ENCODE data around the gene RTN4. TPM values are rescaled to one million over a fixed set of nuclear protein-coding genes. Genes with fewer than 3 reads are reported as not detected.

RTN4 gene
- polyA plus RNA-seq, 1 donor (not counting 4 experiments of a cell fraction or from before 2014, with no cell fraction given) = 406 TPM

DNA sequence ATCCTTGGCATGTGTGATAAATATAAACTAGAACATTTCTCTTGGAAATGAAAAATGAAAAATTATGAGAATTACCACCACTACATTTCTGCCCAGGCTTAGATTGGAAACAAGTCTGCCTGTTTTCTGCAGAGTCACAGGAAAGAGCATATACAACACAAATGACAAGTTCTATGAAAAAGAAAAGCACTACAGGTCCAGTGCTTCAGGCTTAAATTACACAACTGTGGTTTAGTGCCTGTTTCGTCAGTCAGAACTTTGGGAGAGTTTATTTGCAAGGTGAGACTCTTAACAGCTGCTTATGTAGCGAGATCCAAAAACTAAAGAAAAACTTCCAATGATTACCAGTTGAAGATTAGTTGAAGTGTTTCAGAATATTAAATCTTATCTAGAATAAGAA is 68.9 kb downstream of the RTN4 start:
- FAIRE-seq (no peak), DNase-seq (ENCODE audit: low read depth, low spot score) (no peak)
- Histone ChIP-seq H3K4me3 (ENCODE audit: control insufficient read depth in 2 of 3, extremely low read depth in 1 of 3, insufficient read depth in 2 of 3, low read depth in 1 of 3, low read length in 3 of 3) (no peak overlapping the region), H3K9me1 (ENCODE audit: control insufficient read depth, extremely low read depth, insufficient read depth, low read length) (peaks cover 5% of the 10 kb centered on the region), H4K20me1 (ENCODE audit: control insufficient read depth, extremely low read depth, insufficient read depth, low read length) (peaks cover 18% of the 10 kb centered on the region), H3K27me3 (ENCODE audit: control insufficient read depth, extremely low read depth, insufficient read depth, low read length) (no peaks in the 10 kb centered on the region), H3K9ac (ENCODE audit: control insufficient read depth, extremely low read depth, insufficient read depth, low read length) (no peak overlapping the region), H3K36me3 (ENCODE audit: control insufficient read depth in 2 of 2, extremely low read depth in 1 of 2, insufficient read depth in 2 of 2, low read length in 2 of 2) (peaks cover 9 to 13% of the 10 kb centered on the region in 2 experiments), H3K9me3 (ENCODE audit: control insufficient read depth, low read depth, low read length) (no peaks in the 10 kb centered on the region), H3K4me1 (ENCODE audit: control insufficient read depth, extremely low read depth, insufficient read depth, low read length) (peaks cover 57% of the 10 kb centered on the region), H3K27ac (ENCODE audit: control insufficient read depth, insufficient read depth, low read length) (no peak overlapping the region), H3K4me2 (ENCODE audit: control insufficient read depth, extremely low read depth, insufficient read depth, low read depth, low read length) (no peak overlapping the region), H3K79me2 (ENCODE audit: control insufficient read depth, insufficient read depth, low read length) (peaks cover 76% of the 10 kb centered on the region), H2AFZ (ENCODE audit: control insufficient read depth, low read length) (no peak overlapping the region)
- dilution Hi-C loops (cut with MboI; ENCODE audit: extremely low pct_ligation_motif_present, low sequenced_read_pairs) = no loop called here
- no peak for TF ChIP-seq EZH2 (IDR thresholded peaks at IDR 0.05; ENCODE audit: low read length)

DNA sequence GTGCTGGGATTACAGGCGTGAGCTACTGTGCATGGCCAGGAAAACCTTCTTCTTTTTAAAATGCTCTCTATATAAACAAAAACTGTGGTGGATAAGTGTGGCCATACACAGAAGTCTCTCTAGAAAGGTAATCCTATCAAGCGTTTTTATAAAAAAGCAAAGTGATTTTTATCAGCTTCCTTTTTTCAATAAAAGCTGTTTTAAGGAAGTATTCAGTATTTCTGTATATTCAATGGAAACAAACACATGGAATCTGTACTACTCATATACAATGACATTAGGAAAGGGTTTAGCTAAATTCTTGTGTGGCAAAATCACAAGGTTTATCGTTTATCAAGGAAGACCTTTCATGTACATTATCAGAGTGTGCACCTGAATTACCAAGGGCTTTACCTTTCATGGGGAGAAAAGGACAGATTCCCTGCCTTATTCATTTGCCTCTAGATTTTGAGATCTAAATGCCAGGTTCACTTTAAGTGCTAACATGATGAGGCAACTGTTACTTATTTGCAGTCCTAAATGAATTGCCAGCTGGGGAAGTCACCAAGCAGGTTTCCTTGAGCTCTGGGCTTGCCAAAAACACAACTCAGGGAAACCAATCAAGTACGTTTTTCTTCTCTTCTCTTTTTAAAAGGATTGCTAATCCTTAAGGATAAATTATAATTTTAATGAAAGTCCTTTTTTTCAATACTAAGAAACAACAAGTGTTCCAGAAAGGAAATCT is 70.8 kb downstream of the RTN4 start:
- DNase-seq (ENCODE audit: low read depth, low spot score) = no peak
- no peak overlapping the region for H3K9ac ChIP-seq (ENCODE audit: control insufficient read depth, extremely low read depth, insufficient read depth, low read length)
- FAIRE-seq = peak; percentile 77
- H3K27ac ChIP-seq (ENCODE audit: control insufficient read depth, insufficient read depth, low read length) = no peak overlapping the region
- peaks cover 26% of the 10 kb centered on the region for H4K20me1 ChIP-seq (ENCODE audit: control insufficient read depth, extremely low read depth, insufficient read depth, low read length)
- H3K9me1 ChIP-seq (ENCODE audit: control insufficient read depth, extremely low read depth, insufficient read depth, low read length) = peaks cover 5% of the 10 kb centered on the region
- H3K4me3 ChIP-seq (ENCODE audit: control insufficient read depth in 2 of 3, extremely low read depth in 1 of 3, insufficient read depth in 2 of 3, low read depth in 1 of 3, low read length in 3 of 3) = no peak overlapping the region
- no peak for TF ChIP-seq EZH2 (IDR thresholded peaks at IDR 0.05; ENCODE audit: low read length)
- TF ChIP-seq, protein P1, sequence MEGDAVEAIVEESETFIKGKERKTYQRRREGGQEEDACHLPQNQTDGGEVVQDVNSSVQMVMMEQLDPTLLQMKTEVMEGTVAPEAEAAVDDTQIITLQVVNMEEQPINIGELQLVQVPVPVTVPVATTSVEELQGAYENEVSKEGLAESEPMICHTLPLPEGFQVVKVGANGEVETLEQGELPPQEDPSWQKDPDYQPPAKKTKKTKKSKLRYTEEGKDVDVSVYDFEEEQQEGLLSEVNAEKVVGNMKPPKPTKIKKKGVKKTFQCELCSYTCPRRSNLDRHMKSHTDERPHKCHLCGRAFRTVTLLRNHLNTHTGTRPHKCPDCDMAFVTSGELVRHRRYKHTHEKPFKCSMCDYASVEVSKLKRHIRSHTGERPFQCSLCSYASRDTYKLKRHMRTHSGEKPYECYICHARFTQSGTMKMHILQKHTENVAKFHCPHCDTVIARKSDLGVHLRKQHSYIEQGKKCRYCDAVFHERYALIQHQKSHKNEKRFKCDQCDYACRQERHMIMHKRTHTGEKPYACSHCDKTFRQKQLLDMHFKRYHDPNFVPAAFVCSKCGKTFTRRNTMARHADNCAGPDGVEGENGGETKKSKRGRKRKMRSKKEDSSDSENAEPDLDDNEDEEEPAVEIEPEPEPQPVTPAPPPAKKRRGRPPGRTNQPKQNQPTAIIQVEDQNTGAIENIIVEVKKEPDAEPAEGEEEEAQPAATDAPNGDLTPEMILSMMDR (optimal IDR thresholded peaks at IDR 0.05 in 1 of 3, IDR thresholded peaks at IDR 0.05 in 1 of 3, conservative IDR thresholded peaks at IDR 0.05 in 1 of 3; ENCODE audit: extremely low read depth in 1 of 3, insufficient read depth in 2 of 3, low read length in 3 of 3) = no peak
- H3K4me2 ChIP-seq (ENCODE audit: control insufficient read depth, extremely low read depth, insufficient read depth, low read depth, low read length) = peak overlapping the region; percentile 51
- no peak overlapping the region for H2AFZ ChIP-seq (ENCODE audit: control insufficient read depth, low read length)
- H3K79me2 ChIP-seq (ENCODE audit: control insufficient read depth, insufficient read depth, low read length) = peaks cover 88% of the 10 kb centered on the region
- peaks cover 39% of the 10 kb centered on the region for H3K4me1 ChIP-seq (ENCODE audit: control insufficient read depth, extremely low read depth, insufficient read depth, low read length)
- dilution Hi-C loops (cut with MboI; ENCODE audit: extremely low pct_ligation_motif_present, low sequenced_read_pairs) = no loop called here
- no peaks in the 10 kb centered on the region for H3K9me3 ChIP-seq (ENCODE audit: control insufficient read depth, low read depth, low read length)
- H3K27me3 ChIP-seq (ENCODE audit: control insufficient read depth, extremely low read depth, insufficient read depth, low read length) = no peaks in the 10 kb centered on the region
- H3K36me3 ChIP-seq (ENCODE audit: control insufficient read depth in 2 of 2, extremely low read depth in 1 of 2, insufficient read depth in 2 of 2, low read length in 2 of 2) = peaks cover 13 to 16% of the 10 kb centered on the region in 2 experiments
